KBM-7 (cell line): ENCODE results near the gene PCDHA6.
"Not testable (repeated sequence)": the region's sequence is repeated elsewhere in the genome, so short reads cannot be mapped to it uniquely, and the experiment has no call there.

ENCODE experiments used
- DNase-seq: peaks from one replicate; pipeline ENCODE4 v3.0.0-alpha.2; 2015
- in situ Hi-C: fragments of 300-500 bp; cut with MboI; formaldehyde crosslinking; loops from 2 replicates; pipeline ENCODE4 v1.14.3; 2020; ENCODE audit warnings: low sequenced_read_pairs, low pct_unique_long_range_greater_than_20kb, mixed read lengths

PCDHA6 gene

DNA sequence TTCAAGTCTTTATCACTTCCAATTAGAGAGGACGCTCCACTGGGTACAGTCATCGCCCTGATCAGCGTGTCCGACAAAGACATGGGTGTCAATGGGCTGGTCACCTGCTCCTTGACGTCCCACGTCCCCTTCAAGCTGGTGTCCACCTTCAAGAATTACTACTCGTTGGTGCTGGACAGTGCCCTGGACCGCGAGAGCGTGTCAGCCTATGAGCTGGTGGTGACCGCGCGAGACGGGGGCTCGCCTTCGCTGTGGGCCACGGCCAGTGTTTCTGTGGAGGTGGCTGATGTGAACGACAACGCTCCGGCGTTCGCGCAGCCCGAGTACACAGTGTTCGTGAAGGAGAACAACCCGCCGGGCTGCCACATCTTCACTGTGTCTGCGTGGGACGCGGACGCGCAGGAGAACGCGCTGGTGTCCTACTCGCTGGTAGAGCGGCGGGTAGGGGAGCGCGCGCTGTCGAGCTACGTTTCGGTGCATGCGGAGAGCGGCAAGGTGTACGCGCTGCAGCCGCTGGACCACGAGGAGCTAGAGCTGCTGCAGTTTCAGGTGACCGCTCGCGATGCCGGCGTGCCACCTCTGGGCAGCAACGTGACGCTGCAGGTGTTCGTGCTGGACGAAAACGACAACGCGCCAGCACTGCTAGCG lies 19.4 kb upstream of the PCDHA6 start:
- DNase-seq, in situ Hi-C loops: not testable (repeated sequence)

GRCh38 chr5:140808889-140809291 lies 18.9 kb upstream of the PCDHA6 start:
- in situ Hi-C loops = no loop called here
- no peak for DNase-seq

DNA sequence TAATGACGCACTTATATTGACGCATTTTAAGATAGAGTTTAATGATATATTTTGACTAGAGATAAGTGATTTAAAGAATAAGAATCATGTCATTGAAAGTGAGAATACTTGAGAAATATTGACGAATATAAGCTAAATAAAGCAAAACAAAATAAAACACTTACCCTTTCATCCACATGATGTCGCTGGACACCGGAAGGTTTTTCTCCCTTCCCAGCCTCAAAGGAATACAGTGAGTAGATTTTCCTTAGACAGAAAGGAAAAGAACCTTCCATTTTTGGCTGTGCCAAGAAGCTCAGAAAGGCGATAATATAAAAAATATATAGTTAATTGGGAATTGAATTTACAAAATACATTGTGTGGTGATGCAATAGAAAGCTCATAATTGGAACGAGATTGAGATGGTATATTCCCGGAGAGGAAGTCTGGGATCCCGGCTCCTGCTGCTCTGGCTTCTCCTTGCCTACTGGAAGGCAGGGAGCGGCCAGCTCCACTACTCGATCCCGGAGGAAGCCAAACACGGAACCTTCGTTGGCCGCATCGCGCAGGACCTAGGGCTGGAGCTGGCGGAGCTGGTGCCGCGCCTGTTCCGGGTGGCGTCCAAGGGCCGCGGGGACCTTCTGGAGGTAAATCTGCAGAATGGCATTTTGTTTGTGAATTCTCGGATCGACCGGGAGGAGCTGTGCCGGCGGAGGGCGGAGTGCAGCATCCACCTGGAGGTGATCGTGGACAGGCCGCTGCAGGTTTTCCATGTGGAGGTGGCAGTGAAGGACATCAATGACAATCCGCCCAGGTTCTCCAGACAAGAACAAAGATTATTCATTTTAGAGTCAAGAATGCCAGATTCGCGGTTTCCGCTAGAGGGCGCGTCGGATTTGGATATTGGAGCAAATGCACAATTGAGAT lies 6.1 kb upstream of the PCDHA6 start, which contains the start of gene PCDHA5:
Gene PCDHA5 (plus strand): TSS at position 239 of the 906 bp plus-strand sequence.
- in situ Hi-C loops = no loop called here
- DNase-seq = peak; percentile 44

- no peak for DNase-seq
- in situ Hi-C loops = no loop called here
These were observed 5.5 kb upstream of the PCDHA6 start for GRCh38 chr5:140822281-140822629.

DNA sequence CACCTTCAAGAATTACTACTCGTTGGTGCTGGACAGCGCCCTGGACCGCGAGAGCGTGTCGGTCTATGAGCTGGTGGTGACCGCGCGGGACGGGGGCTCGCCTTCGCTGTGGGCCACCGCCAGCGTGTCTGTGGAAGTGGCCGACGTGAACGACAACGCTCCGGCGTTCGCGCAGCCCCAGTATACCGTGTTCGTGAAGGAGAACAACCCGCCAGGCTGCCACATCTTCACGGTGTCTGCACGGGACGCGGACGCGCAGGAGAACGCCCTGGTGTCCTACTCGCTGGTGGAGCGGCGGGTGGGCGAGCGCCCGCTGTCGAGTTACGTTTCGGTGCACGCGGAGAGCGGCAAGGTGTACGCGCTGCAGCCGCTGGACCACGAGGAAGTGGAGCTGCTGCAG lies 4.8 kb upstream of the PCDHA6 start:
- in situ Hi-C loops, DNase-seq: not testable (repeated sequence)

GRCh38 chr5:140823475-140823874 lies 4.3 kb upstream of the PCDHA6 start:
- DNase-seq = no peak
- in situ Hi-C loops = no loop called here

DNA sequence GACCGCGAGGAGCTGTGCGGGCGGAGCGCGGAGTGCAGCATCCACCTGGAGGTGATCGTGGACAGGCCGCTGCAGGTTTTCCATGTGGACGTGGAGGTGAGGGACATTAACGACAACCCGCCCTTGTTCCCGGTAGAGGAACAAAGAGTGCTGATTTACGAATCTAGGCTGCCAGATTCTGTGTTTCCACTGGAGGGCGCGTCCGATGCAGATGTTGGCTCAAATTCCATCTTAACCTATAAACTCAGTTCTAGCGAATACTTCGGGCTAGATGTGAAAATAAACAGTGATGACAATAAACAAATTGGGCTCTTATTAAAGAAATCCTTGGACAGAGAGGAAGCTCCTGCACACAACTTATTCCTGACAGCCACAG lies 590 bp downstream of the PCDHA6 start:
- DNase-seq = no peak
- in situ Hi-C loops = no loop called here

DNA sequence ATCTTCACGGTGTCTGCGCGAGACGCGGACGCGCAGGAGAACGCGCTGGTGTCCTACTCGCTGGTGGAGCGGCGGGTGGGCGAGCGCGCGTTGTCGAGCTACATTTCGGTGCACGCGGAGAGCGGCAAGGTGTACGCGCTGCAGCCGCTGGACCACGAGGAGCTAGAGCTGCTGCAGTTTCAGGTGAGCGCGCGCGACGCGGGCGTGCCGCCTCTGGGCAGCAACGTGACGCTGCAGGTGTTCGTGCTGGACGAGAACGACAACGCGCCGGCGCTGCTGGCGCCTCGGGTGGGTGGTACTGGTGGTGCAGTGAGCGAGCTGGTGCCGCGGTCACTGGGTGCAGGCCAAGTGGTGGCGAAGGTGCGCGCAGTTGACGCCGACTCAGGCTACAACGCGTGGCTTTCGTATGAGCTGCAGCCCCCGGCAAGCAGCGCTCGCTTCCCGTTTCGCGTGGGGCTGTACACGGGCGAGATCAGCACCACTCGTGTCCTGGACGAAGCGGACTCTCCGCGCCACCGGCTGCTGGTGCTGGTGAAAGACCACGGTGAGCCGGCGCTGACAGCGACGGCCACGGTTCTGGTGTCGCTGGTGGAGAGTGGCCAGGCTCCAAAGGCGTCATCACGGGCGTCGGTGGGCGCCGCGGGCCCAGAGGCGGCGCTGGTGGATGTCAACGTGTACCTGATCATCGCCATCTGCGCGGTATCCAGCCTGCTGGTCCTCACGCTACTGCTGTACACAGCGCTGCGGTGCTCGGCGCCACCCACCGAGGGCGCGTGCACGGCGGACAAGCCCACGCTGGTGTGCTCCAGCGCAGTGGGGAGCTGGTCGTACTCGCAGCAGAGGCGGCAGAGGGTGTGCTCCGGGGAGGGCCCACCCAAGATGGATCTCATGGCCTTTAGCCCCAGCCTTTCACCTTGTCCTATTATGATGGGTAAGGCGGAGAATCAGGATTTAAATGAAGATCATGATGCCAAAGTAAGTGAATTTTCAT lies 2.0 kb downstream of the PCDHA6 start:
- in situ Hi-C loops, DNase-seq: not testable (repeated sequence)

DNA sequence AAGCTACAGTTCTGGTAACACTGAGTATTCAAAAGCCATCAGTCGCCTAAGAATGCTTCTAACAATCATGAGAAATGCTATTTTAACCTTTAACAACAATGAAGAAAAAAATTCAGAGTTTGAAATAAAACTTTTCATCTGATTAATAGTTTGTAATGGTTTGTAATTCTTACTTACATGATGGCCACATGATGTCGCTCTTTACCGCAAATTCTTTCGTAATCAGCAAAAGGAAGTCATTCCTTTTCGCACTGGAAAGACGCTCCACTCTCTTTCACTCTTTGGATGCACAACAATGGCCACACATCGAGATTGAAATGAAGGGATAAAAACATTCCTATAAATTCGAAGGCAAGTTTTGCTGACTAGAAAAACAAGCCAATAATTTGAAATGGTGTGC lies 6.2 kb downstream of the PCDHA6 start, which contains the start of gene PCDHA7:
Gene PCDHA7 (plus strand): TSS at position 277 of the 400 bp plus-strand sequence. CDS start 115 bp downstream, at position 392.
- in situ Hi-C loops = no loop called here
- no peak for DNase-seq

DNA sequence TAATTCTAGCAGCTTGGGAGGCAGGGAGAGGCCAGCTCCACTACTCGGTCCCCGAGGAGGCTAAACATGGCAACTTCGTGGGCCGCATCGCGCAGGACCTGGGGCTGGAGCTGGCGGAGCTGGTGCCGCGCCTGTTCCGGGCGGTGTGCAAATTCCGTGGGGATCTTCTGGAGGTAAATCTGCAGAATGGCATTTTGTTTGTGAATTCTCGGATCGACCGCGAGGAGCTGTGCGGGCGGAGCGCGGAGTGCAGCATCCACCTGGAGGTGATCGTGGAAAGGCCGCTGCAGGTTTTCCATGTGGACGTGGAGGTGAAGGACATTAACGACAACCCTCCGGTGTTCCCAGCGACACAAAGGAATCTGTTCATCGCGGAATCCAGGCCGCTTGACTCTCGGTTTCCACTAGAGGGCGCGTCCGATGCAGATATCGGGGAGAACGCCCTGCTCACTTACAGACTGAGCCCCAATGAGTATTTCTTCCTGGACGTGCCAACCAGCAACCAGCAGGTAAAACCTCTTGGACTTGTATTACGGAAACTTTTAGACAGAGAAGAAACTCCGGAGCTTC lies 6.8 kb downstream of the PCDHA6 start:
- in situ Hi-C loops, DNase-seq: not testable (repeated sequence)

GRCh38 chr5:140835622-140836510 lies 8.1 kb downstream of the PCDHA6 start:
- DNase-seq = no peak
- in situ Hi-C loops = no loop called here

GRCh38 chr5:140840978-140841962 lies 13.5 kb downstream of the PCDHA6 start, which contains the start of gene PCDHA8:
PCDHA8 (plus strand) TSS chr5:140841187; CDS start chr5:140841322, 135 bp downstream.
- in situ Hi-C loops = no loop called here
- peak; percentile 9 for DNase-seq

DNA sequence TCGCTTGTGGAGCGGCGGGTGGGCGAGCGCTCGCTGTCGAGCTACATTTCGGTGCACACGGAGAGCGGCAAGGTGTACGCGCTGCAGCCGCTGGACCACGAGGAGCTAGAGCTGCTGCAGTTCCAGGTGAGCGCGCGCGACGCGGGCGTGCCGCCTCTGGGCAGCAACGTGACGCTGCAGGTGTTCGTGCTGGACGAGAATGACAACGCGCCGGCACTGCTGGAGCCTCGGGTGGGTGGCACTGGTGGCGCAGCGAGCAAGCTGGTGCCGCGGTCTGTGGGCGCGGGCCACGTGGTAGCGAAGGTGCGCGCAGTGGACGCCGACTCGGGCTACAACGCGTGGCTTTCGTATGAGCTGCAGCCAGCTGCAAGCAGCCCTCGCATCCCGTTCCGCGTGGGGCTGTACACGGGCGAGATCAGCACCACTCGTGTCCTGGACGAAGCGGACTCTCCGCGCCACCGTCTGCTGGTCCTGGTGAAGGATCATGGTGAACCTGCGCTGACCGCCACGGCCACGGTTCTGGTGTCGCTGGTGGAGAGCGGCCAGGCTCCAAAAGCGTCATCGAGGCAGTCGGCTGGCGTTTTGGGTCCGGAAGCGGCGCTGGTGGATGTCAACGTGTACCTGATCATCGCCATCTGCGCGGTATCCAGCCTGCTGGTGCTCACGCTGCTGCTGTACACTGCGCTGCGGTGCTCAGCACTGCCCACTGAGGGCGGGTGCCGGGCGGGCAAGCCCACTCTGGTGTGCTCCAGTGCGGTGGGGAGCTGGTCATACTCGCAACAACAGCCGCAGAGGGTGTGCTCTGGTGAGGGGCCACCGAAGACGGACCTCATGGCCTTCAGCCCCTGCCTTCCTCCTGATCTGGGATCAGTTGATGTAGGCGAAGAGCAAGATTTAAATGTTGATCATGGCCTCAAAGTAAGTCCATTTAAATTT lies 15.3 kb downstream of the PCDHA6 start:
- no peak for DNase-seq
- in situ Hi-C loops = no loop called here

- not testable (repeated sequence) for DNase-seq
These were observed 20.7 kb downstream of the PCDHA6 start, which contains the start of gene PCDHA9 for GRCh38 chr5:140848139-140849102. PCDHA9 (plus strand) TSS chr5:140848382; CDS start chr5:140848496, 114 bp downstream.

More at GRCh38 chr5:140848139-140849102, 20.7 kb downstream of the PCDHA6 start, which contains the start of gene PCDHA9:
- in situ Hi-C loops = not testable (repeated sequence)
